Activated CD4-positive, alpha-beta T cell treated with anti-CD3 and anti-CD28 coated beads, Interleukin-2, amount 10 ng/mL, durations not matched to agents 24 days and 14 days (primary cell): ENCODE data around the gene SERPINB13. TPM values are rescaled to one million over a fixed set of nuclear protein-coding genes. Genes with fewer than 3 reads are reported as not detected.

Experiments
- DNase-seq: peaks from one replicate; pipeline ENCODE4 v3.0.0; 2022
- H3K27ac Mint-ChIP-seq: one replicate; pipeline ENCODE4 v1.8.0; 2022; ENCODE audit warnings: mild to moderate bottlenecking, mixed read lengths
- H3K27me3 Mint-ChIP-seq: one replicate; pipeline ENCODE4 v1.8.0; 2022; ENCODE audit warnings: mixed read lengths
- H3K36me3 Mint-ChIP-seq: one replicate; pipeline ENCODE4 v1.8.0; 2022; ENCODE audit warnings: low read depth, mild to moderate bottlenecking, mixed read lengths
- H3K4me1 Mint-ChIP-seq: one replicate; pipeline ENCODE4 v1.8.0; 2021; ENCODE audit warnings: mixed read lengths
- H3K4me3 Mint-ChIP-seq: one replicate; pipeline ENCODE4 v1.8.0; 2022; ENCODE audit warnings: mild to moderate bottlenecking, moderate library complexity, mixed read lengths
- H3K9me3 Mint-ChIP-seq: one replicate; pipeline ENCODE4 v1.8.0; 2021; ENCODE audit warnings: mixed read lengths
- intact Hi-C: fragments of 100-400 bp; cut with micrococcal nuclease; formaldehyde crosslinking; loops from one replicate; pipeline ENCODE4 v1.15.1; 2023
- total RNA-seq: library from RNA; stranded (reverse); gene quantifications from 2 replicates; pipeline ENCODE4 v1.2.3, GENCODE V29; 2022

Gene SERPINB13
- total RNA-seq, 1 donor from 2014 or later: not detected

GRCh38 chr18:63646936-63647335 lies 59.8 kb downstream of the SERPINB13 start:
- DNase-seq: no peak
- no peaks in the 10 kb centered on the region for H3K9me3 Mint-ChIP-seq
- no peak overlapping the region for H3K4me3 Mint-ChIP-seq
- no peaks in the 10 kb centered on the region for H3K36me3 Mint-ChIP-seq
- no peak overlapping the region for H3K27ac Mint-ChIP-seq
- intact Hi-C loops: no loop called here
- H3K27me3 Mint-ChIP-seq: no peaks in the 10 kb centered on the region
- no peaks in the 10 kb centered on the region for H3K4me1 Mint-ChIP-seq

GRCh38 chr18:63648241-63648640 lies 61.1 kb downstream of the SERPINB13 start:
- no peaks in the 10 kb centered on the region for H3K4me1 Mint-ChIP-seq
- H3K27me3 Mint-ChIP-seq: no peaks in the 10 kb centered on the region
- no peak for DNase-seq
- H3K4me3 Mint-ChIP-seq: no peak overlapping the region
- intact Hi-C loops: no loop called here
- H3K9me3 Mint-ChIP-seq: no peaks in the 10 kb centered on the region
- no peaks in the 10 kb centered on the region for H3K36me3 Mint-ChIP-seq
- no peak overlapping the region for H3K27ac Mint-ChIP-seq

Other genes with a start within 250 kb of the SERPINB13 start
- 83.9 and 86.9 TPM in 2 replicates for gene KDSR, start 220.1 kb upstream of the SERPINB13 start, total RNA-seq
- gene VPS4B, start 164.9 kb upstream of the SERPINB13 start, total RNA-seq: 50.8 and 62.1 TPM in 2 replicates
- gene SERPINB5, start 110.4 kb upstream of the SERPINB13 start, total RNA-seq: not detected in 2 replicates
- gene SERPINB12, start 45.0 kb upstream of the SERPINB13 start, total RNA-seq: not detected in 2 replicates
- gene SERPINB4, start 56.9 kb downstream of the SERPINB13 start, total RNA-seq: not detected in 2 replicates
- not detected in 2 replicates for gene SERPINB3, start 74.5 kb downstream of the SERPINB13 start, total RNA-seq
- not detected in 2 replicates for gene SERPINB11, start 115.6 kb downstream of the SERPINB13 start, total RNA-seq
- gene SERPINB7, start 188.1 kb downstream of the SERPINB13 start, total RNA-seq: not detected in 2 replicates